ENCODE data around the gene SLC19A1.

DNA sequence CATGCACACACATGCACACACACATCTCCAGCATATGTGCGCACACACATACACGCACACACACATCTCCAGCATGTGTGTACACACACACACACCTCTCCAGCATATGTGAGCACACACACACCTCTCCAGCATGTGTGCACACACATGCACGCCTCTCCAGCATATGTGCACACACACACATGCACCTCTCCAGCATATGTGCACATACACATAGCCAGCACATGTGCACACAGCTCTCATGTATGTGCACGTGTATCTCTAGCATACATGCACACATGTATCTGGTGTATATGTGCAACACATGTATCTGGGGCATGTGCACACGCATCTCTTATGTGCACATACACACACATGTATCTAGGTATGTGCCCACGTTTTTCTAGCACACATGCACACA is 57.9 kb downstream of the SLC19A1 start:
- TF ChIP-seq POLR2AphosphoS5 (IDR thresholded peaks at IDR 0.05) (no peak), POLR2A (IDR thresholded peaks at IDR 0.05; ENCODE audit: low read depth) (no peak)
- TF ChIP-seq, protein P1, sequence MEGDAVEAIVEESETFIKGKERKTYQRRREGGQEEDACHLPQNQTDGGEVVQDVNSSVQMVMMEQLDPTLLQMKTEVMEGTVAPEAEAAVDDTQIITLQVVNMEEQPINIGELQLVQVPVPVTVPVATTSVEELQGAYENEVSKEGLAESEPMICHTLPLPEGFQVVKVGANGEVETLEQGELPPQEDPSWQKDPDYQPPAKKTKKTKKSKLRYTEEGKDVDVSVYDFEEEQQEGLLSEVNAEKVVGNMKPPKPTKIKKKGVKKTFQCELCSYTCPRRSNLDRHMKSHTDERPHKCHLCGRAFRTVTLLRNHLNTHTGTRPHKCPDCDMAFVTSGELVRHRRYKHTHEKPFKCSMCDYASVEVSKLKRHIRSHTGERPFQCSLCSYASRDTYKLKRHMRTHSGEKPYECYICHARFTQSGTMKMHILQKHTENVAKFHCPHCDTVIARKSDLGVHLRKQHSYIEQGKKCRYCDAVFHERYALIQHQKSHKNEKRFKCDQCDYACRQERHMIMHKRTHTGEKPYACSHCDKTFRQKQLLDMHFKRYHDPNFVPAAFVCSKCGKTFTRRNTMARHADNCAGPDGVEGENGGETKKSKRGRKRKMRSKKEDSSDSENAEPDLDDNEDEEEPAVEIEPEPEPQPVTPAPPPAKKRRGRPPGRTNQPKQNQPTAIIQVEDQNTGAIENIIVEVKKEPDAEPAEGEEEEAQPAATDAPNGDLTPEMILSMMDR (IDR thresholded peaks at IDR 0.05): no peak
